NCI-H128 (cell line): ENCODE data around the gene LGR4.
"Not testable (repeated sequence)": the region's sequence is repeated elsewhere in the genome, so short reads cannot be mapped to it uniquely, and the experiment has no call there.

Experiments used
- DNase-seq: peaks from one replicate; lab custom pipeline; 2025; ENCODE audit not compliant: unreplicated experiment; lab: John Stamatoyannopoulos, UW

Gene LGR4

DNA sequence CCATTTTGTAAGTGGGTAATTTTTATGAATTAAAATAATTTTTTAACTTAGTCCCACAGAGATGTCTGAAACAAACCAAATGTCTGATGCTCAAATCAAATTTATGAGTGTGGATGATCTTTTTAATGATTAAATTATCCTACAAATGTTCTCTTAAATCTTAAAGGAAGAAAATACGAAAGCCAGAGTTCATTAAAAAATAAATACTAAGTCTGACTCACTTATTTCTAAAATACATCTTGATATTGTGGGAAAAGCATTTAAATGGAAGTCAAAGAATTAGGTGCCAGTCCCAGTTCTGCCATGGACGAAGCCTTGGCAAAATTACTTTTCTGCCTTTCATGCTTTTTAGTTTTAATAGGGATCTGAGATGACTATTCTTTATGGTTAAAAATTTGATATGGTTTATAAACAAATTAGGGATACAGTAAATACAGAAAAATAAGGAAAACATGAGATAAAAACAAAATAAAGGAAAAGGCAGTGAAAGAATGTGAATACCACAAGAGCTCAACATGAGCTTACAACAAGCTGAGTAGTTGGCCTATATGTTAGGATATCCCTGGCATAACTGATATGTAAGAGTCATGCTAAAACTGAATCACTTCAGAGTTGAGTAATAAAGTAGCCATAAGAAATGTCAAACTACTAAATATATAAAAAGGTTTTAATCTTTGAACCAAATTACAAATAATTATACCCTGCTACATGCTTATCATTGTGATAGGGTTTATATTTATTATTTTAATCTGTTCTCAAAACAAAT is 118.8 kb downstream of the LGR4 start:
- no peak for DNase-seq

DNA sequence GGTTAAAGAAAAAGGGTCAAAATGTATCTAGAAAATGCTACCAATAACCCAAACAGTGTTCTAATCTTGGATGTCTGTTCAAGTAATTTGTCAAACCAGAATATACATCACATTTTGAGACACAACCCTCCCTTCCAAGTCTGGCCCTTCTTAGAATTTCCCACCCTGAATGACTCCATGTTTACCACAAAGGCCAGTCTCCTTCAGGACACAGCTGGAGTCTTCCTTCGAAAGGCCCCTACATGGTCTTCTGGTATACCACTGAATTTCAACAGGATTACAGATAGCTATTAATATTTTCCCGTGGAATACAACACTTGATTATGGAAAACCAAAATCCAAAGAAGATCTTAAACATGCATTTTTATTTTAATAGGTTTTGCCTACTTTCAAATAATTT is 119.8 kb downstream of the LGR4 start:
- no peak for DNase-seq

DNA sequence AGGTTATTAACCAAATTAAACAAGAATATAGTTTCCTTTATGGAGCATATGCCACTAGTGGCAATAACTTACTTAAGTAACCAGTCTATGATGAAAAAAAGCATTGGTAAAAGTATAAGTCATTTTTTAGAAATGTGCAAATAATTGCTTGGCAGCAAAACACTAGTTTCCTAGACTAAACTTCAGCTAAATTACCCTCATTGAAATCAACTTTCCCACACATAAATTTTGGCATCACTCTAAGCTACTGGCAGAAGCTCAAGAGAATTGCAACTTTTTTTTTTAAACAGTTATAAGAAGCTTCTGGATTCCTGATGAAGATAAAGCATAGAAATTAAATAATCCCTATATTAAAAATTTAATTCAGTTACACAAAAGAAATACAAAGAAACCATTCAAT is 122.1 kb downstream of the LGR4 start:
- DNase-seq: no peak

DNA sequence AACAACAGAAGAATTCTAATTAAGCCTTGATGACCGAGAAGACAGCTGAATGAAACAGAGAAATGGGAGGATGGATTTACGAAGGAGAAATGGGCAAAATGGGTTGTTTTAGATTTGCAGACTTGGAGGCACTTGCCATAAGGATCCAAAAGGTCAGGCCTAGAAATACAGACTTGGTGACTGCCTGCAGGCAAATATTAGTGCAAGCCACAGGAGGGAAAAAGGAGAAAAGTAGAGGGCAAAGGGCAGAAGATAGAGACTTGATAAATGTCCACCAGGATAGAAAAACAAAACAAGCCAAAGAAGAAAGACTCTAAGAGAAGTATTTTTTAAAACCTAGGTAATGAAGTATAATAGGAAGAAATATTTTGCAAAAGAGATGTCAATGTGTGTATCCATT is 122.7 kb downstream of the LGR4 start:
- DNase-seq: no peak

DNA sequence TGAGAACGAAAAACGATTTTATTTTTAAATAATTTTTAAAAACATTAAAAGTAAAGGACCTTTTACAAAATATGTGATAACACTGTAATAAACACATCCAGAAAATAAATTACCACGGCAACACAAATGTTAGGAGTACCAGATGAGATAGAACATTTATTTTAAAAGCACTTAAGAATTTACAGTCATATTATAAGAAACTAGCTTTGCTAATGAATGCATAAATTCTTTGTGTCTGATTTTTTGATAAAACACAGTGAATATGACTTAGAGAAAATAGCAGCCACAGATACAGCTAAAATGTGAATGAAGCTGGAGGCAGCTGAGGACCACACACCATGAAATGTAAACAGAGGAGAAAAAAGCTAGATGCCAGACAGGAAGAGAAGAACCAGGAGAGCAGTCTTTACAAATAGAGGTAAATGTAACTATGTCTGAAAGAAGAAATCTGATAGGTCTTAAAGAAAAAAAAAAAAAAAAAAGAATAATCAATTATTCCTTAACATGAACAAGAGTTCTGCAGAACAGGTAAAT is 124.2 kb downstream of the LGR4 start:
- no peak for DNase-seq

DNA sequence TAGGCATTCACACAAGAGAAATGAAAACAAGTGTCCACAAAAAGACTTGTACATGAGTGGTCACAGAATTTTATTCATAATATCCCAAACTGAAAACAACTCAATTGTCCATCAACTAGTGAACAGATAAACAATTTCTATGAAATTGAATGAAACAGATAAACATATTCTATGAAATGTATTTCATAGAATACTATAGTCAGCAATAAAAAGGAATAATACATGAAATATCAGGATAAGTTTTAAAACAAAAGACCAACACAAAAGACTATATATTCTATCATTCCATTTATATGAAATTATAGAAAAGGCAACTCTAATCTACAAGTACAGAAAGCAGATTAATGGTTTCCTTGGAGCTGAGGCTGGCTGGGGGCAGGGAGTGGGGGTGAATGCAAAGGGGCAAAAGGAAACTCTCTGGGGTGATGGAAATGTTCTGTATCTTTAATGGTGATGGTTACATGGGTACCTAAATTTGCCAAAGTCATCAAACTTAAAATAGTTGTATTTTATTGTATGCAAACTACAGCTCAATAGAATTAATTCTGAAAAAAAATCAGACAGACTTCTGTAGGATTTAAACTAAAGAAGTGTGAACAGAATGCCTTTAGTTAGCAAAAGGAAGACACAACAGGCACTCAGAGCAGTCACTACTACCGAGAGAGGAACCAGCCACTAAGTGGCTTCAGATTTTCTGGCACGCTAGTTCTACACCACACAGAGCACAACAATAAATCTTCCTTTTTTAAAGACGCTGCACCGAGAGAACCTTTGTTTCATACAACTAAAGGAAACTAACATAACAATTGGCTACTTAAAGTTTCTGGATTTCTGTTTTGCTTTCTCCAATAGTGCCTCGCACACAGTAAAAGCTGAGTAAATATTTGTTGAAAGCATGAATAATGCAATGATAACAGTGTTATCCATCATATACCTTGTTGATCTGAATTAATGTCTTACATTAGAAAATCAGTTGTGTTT is 124.9 kb downstream of the LGR4 start:
- no peak for DNase-seq

DNA sequence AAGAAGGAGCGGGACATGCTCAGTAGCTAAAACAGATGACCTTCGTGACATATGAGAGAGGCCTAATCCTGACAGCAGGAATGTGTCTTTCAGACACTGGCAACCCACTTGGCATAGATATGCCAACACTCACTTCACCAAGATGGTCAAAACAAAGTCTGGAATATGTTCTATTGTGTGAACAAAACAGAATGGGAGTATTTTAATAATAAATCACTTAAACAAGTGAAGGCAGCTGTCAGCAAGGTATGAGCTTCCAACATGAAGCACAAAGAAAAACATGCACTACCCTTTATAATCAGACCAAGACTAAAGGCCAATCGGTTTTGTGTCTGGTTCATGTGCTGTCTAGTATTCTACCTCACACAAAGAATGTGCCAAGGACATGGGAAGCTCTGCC is 132.6 kb downstream of the LGR4 start:
- DNase-seq: no peak

DNA sequence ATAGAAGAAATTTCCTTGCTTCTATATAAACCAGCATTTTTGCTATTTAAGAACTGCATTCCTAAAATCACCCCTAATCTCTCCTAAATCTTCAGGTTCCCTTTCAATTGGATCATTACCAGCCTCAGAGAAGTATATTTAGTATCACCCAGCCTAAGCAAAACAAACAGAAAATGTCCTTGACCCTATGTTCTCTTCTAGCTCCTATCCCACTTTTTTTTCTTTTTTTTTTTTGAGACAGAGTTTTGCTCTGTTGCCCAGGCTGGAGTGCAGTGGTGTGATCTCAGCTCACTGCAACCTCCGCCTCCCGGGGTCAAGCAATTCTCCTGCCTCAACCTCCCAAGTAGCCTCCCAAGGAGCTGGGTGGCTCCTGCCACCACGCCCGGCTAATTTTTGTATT is 137.8 kb downstream of the LGR4 start:
- DNase-seq: not testable (repeated sequence)

DNA sequence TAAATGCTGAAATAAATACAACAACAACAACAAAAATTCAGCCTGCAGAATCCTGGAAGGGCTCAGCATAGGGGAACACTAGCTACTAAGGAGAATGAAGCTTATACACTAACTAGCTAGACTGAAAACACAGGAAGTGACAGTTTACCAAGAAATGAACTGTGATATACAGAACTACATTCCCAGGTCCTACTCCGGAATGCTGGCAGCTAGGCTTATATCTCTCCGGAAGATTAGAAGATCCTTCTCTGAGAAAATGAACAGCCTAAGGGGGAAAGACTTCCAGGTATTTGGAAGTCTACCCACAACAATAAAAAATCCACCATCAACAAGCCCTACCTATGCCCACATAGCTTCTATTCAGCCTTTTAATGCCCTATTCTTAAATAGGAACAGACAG is 140.6 kb downstream of the LGR4 start:
- no peak for DNase-seq

DNA sequence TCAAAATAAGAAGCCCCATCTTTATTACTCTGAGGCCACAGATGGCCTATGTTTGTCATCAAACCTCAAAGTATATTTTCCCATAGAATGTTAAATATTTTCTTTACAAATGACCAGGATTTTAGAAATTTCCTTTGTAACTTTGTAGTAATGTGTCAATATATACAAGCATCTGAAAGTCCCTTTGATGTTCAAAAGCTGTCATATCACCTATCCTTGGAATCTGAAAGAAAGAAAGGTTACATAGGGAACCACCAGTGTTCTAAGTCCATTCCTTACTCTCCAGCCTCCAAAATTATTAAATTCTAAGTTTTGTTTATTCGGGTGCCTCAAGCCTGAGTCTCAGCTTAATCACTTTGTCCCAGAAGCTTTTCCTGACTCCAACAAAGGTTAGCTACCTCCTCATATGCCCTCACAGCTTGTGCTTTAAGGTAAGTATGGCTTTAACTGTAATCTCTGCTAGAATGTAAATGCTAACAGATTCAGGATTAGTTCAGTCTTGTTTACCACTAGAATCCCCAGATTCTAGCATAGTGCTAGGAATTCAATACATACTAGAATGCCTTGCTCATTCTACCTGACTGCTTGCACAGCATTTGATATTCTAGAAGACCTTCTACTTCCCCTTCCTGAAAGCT is 141.8 kb downstream of the LGR4 start:
- DNase-seq: no peak

DNA sequence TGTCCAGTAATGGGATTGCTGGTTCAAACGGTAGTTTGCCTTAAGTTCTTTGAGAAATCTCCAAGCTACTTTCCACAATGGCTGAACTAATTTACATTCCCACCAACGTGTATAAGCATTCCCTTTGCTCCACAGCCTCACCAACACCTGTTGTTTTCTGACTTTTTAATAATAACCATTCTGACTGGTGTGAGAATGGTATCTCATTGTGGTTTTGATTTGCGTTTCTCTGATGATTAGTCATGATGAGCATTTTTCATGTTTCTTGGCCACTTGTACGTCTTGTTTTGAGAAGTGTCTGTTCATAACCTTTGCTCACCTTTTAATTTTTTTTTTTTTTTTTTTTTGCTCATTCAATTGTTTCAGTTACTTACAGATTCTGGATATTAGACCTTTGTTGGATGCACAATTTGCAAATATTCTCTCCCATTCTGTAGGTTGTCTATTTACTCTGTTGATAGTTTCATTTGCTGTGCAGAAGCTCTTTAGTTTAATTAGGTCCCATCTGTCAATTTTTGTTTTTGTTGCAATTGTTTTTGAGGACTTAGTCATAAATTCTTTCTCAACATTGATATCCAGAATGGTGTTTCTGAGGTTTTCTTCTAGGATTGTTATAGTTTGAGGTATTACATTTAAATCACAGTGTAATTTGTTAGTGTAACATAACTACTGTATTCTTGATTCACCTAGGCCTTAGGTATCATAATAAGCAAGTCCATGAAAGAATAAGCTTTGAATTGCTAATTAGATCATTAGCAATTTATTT is 142.5 kb downstream of the LGR4 start:
- DNase-seq: no peak

DNA sequence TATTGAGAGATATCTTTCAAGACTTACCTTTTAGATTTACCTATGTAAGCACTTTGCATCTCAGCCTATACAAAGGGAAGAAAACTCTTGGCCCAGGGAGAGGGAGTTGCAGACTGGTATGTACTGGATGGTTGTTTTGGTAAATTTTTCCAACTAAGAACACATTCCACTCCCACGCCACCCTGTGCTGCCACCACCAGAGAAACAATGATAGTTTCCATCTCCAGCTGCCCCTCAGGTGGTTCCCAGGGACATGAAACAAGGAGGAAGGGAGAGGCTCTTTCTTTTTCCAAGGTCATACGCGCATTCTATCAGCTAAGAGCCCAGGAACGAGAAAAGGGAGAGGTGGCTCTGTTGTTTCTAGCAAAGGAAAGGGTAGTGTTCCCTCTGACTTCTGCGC is 144.0 kb downstream of the LGR4 start:
- DNase-seq: no peak

DNA sequence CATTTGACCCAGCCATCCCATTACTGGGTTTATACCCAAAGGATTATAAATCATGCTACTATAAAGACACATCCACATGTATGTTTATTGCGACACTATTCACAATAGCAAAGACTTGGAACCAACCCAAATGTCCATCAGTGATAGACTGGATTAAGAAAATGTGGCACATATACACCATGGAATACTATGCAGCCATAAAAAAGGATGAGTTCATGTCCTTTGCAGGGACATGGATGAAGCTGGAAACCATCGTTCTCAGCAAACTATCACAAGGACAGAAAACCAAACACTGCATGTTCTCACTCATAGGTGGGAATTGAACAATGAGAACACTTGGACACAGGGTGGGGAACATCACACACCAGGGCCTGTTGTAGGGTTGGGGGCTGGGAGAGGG is 145.5 kb downstream of the LGR4 start:
- not testable (repeated sequence) for DNase-seq

DNA sequence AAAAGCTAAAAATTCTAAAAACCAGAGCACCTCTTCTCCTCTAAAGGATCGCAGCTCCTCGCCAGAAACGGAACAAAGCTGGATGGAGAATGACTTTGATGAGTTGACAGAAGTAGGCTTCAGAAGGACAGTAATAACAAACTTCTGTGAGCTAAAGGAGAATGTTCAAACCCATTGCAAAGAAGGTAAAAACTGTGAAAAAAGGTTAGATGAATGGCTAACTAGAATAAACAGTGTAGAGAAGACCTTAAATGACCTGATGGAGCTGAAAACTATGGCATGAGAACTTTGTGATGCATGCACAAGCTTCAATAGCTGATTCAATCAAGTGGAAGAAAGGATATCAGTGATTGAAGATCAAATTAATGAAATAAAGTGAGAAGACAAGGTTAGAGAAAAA is 150.4 kb downstream of the LGR4 start:
- DNase-seq: not testable (repeated sequence)

DNA sequence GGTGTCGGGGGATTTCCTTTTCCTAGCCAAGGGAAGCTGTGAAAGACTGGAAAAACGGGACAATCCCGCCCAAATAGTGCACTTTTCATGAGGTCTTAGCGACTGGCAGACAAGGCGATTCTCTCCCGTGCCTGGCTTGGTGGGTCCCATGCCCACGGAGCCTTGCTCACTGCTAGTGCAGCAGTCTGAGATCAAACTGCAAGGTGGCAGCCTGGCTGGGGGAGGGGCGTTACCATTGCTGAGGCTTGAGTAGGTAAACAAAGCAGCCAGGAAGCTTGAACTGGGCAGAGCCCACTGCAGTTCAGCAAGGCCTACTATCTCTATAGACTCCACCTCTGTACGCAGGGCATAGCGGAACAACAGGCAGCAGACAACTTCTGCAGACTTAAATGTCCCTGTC is 151.2 kb downstream of the LGR4 start:
- DNase-seq: not testable (repeated sequence)

DNA sequence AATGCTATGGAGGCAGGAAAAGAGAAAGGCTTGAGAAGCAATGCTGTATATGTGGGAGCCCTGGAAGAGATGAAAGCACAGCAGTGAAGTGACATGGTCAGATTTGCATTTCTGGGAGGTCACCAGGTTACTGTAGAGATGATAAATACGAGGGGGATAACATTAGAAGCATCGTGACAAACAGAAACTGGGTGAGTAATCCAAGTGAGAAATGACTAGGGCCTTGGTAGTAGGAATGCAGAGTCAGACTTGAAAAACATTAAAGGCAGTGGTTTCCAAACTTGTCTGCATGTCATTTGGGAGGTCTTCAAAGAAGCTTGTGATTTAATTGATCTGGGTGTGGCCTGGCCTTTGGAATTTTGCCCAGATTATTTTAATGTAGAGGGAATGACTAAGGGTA is 153.5 kb downstream of the LGR4 start:
- no peak for DNase-seq

DNA sequence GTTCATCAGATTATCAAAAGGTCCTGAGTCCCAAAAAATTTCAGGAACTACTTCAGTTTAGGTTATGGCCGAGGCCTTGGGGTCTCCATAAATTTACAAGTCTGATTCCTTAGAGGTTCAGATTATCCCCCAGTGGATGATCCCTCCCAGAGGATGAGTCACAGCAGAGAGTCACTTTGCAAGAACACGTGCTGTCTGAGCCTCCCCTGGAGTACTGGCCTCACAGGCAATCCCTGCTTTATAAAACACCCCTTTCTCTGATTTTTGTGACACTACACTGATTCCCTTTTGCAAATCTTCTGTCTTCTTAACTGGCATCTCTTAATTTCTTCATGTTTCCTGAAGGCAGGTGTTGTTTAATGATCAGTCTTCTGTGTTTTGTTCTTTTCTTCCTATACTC is 154.8 kb downstream of the LGR4 start:
- DNase-seq: no peak
